Measurements from ENCODE around the gene TOMM7. TPM values are rescaled to one million over a fixed set of nuclear protein-coding genes. Genes with fewer than 3 reads are reported as not detected.
"Not testable (repeated sequence)": the region's sequence is repeated elsewhere in the genome, so short reads cannot be mapped to it uniquely, and the experiment has no call there.

TOMM7 gene
- polyA plus RNA-seq, 3 donors, result 463 to 545 (median 500) TPM

- not testable (repeated sequence) for DNase-seq (ENCODE audit: low read depth in 3 of 3, low spot score in 2 of 3)
Observed at GRCh38 chr7:22790640-22791039, 32.0 kb downstream of the TOMM7 start.

- DNase-seq (ENCODE audit: low read depth in 3 of 3, low spot score in 2 of 3), result no peak
Observed at GRCh38 chr7:22787951-22788350, 34.7 kb downstream of the TOMM7 start.

GRCh38 chr7:22786290-22786932 lies 36.2 kb downstream of the TOMM7 start:
- DNase-seq (ENCODE audit: low read depth in 3 of 3, low spot score in 2 of 3), result no peak

GRCh38 chr7:22784346-22784745 lies 38.3 kb downstream of the TOMM7 start:
- DNase-seq (ENCODE audit: low read depth in 3 of 3, low spot score in 2 of 3), result no peak

GRCh38 chr7:22783421-22783820 lies 39.2 kb downstream of the TOMM7 start:
- no peak for DNase-seq (ENCODE audit: low read depth in 3 of 3, low spot score in 2 of 3)

- DNase-seq (ENCODE audit: low read depth in 3 of 3, low spot score in 2 of 3), result peak in 1 of 3 donors; percentile 2
Observed at GRCh38 chr7:22782616-22783232, 39.9 kb downstream of the TOMM7 start.

- DNase-seq (ENCODE audit: low read depth in 3 of 3, low spot score in 2 of 3), result no peak
Observed at GRCh38 chr7:22781230-22781711, 41.4 kb downstream of the TOMM7 start.

GRCh38 chr7:22779730-22780323 lies 42.8 kb downstream of the TOMM7 start:
- DNase-seq (ENCODE audit: low read depth in 3 of 3, low spot score in 2 of 3), result not testable (repeated sequence)

- no peak for DNase-seq (ENCODE audit: low read depth in 3 of 3, low spot score in 2 of 3)
Observed at GRCh38 chr7:22776964-22777363, 45.7 kb downstream of the TOMM7 start.

- no peak for DNase-seq (ENCODE audit: low read depth in 3 of 3, low spot score in 2 of 3)
Observed at GRCh38 chr7:22772885-22773284, 49.8 kb downstream of the TOMM7 start.

- DNase-seq (ENCODE audit: low read depth in 3 of 3, low spot score in 2 of 3), result no peak
Observed at GRCh38 chr7:22771872-22772228, 50.8 kb downstream of the TOMM7 start.

GRCh38 chr7:22771194-22771871 lies 51.3 kb downstream of the TOMM7 start:
- no peak for DNase-seq (ENCODE audit: low read depth in 3 of 3, low spot score in 2 of 3)

GRCh38 chr7:22765609-22766008 lies 57.0 kb downstream of the TOMM7 start:
- no peak for DNase-seq (ENCODE audit: low read depth in 3 of 3, low spot score in 2 of 3)

Other genes with a start within 250 kb of the TOMM7 start
- under 1 TPM in 1 of 3 donors, not detected in 2; 0.21 TPM for gene IL6, start 95.6 kb downstream of the TOMM7 start, polyA plus RNA-seq (ENCODE audit: insufficient read length in 3 of 3)
- 10 to 100 TPM; 22.5 to 26.7 (median 24.3) TPM for gene HYCC1, start 191.3 kb upstream of the TOMM7 start, polyA plus RNA-seq (ENCODE audit: insufficient read length in 3 of 3)

Data from right renal cortex interstitium (tissue), 3 donors.